HPDE6-E6E7 (cell line): Measurements from ENCODE around the gene RUNX1.
"Not testable (repeated sequence)": the region's sequence is repeated elsewhere in the genome, so short reads cannot be mapped to it uniquely, and the experiment has no call there.

Source experiments
- DNase-seq: peaks from one replicate; pipeline ENCODE4 v3.0.0; 2011; ENCODE audit warnings: missing footprints; ENCODE audit errors: extremely low spot score

RUNX1 gene

DNA sequence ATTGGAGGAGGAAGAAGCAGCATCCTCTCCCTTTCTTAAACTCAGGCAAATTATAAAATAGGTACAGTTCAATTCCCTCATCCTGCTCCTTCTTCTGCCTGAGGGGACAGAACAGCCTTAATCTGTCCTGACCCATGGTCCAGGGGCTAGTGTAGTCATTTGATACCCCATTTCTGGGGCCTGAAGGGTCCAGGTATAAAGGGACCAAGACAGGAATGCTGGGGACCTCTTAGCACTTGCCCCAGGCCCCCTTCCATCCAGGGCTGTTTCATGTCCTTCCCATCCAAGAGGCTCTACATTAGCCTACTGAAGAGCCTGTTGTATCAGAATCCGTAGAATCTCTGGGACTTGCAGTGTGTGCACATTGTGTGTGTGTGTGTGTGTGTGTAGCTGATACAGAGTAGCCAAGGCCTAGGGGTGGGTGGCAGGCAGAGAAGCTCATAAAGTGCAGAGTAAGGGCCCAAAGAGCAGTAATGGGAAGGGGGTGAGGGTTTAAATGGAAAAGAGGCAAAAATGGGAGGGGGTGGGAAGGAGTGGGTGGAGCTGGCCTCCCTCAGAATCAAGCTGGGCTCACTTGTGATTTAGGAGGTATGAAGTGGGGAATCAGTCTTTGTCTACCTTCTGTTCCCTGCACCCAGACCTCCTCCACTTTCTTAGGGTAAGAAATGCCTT lies 32.4 kb downstream of the RUNX1 start:
- no peak for DNase-seq

DNA sequence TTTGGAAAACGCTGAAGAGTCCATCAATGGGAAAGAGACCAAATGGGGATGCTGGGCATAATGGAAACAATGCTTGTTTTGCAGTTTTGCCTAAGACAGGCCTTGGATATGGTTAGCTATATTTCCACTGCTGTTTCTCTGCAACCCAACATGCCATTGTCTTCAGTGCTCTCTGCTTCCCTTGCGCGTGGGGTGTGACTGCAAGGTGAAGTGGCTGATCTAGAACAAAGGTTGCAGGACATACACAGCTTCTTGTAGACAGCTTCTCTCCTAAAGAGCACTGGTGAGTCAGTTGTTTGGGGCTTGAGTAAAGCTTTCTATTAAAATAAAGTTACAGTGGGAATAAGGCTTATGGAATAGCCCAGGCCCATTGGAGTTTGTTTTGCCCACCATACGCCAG lies 33.0 kb downstream of the RUNX1 start:
- no peak for DNase-seq

DNA sequence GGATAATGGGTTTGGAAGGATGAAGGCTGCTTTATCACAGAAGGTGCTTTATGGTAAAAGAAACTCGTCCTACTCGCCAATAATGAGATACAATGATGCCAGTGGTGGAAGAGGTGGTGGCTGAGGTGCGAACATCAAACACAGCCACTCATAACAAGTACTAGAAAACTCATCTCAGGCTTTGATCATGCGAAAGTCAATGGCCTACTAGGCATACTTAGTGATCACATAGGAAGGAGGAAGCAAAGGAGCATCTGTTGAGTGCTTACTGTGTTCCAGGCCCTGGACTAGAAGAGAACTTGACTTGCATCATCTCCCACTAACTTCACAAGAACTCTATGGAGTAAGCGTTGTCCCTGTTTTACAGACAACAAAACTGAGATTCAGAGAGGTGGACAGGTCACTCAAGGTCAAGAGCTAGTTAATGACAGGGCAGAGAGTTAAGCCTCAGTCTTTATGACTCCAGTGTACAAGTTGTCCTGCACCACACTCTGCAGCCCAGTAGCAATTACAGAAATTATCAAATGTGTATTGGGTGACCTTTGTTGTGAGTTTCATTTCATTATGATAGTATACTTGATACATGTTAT lies 33.6 kb downstream of the RUNX1 start:
- no peak for DNase-seq

DNA sequence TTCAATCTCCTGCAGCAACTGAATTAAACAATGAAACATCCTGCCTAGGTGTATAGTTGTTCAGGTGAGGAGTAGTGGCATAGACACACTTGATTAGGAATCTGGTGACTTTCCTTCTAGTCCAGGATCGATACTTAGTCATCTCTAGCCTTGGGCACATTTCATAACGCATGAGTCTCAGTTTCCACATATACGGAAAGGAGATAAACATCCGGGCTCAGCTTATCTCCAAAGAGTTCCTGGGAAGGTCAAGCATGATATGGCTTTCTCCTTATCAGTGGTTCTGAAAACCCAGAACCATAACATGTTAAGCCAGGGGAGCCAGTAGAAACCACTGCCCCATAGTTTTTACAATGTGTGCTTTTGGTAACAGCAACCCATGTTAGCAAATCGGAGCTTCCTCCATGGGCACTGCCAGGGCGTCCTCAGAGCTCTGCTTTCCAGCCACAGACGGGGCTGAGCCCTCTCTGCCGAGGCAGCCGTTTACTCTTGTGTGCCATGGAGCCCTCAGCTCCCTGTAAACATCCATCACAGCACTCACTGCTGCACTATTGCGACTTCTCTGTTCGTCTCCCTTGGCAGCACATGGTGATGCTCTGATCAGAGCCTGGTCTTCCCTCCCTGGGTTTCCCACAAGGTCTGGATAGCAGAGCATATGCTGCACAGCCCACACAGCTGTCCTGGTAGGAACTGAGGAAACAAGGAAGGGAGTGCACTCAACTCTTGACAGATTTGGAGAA lies 34.6 kb downstream of the RUNX1 start:
- DNase-seq = no peak

DNA sequence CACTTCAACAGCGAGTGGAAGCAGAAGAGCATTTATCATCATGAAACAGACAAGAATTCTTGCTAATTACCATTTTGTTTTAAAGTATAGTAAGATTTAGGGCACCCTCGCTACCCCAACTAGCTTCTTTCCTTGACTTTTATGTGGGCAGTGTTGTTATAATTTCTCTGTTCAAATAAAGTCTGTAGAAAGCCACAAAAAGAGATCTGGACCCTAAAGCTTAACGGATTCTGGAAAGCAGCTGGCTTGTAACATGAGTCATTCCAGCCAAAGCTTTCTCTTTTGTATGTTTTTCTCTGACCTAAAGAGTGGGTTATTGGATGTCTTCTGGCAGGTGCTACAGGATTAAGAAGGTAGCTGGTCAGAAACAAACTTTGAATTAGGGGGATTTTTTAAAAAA lies 37.4 kb downstream of the RUNX1 start:
- DNase-seq = no peak

DNA sequence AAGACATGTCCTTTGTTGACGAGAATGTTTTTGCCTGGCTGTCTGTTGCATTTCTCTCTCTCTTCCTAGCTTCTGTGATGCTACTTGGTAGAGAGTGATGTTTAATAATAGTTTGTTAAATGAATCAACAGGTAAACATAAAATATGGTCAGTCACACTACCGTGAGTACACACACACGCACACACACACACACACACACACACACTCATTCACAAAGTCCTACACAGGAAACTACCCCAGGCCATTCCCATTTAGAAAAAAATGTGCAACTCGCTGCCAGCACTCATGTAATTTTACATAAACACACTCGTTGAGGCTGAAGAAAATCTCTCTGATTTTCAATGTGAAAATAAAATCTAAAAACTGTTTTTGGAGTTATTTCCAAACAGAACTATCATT lies 38.7 kb downstream of the RUNX1 start:
- no peak for DNase-seq

DNA sequence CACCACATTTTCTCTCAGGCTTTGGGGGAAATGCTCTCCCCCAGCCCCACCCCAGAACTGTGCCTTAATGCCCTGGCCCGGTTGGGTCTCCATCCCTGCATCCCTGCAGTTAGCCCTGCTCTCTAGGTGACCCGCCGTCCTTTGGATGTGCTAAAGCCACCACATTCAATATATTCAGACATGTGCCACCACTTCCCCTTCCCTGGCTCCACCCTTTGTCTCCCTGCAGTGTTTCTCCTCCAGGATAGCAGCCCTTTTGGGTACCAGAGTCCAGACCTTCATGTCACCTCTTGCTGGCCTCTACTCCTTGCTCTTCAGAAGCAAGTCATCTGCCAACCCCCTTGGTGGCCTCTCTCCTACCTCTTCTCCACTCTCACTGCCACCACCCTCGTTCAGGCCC lies 41.8 kb downstream of the RUNX1 start:
- DNase-seq = no peak

DNA sequence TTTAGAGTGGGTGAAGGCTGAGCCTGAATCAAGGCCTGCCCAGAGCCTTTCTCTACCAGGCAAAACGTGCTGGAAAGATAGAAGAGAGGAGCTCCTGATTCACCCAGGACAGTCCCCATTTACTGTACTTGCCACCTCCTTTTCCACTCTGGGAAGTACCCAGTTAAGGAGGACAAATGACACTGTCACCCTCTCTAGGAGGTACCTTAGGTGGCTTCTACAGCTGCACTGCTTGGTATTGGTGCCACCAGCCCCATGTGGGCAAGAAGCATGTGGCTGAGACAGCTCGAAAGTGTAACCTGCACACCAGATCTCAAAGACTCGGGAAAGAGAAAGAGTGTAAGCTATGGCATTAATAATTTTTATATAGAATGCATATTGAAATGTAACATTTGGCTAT lies 42.3 kb downstream of the RUNX1 start:
- DNase-seq = no peak

DNA sequence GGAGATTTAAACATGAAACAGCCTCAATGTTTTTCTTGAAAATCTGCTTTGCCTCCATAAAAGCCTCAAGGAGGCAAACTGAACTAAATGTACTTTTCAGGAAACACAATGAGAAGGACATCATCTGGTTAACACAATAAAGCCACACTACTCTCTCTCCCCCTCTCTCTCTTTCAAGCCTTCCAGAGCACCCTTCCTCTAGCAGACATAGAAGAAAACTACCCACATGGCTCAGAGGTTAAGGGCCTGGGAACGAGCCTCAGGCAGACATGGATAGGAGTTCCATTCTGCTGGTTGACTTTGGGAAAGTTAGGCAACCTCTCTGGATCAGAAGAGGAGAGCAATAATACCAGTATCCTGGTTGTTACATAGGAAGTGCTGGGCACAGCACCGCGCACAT lies 42.9 kb downstream of the RUNX1 start:
- no peak for DNase-seq

DNA sequence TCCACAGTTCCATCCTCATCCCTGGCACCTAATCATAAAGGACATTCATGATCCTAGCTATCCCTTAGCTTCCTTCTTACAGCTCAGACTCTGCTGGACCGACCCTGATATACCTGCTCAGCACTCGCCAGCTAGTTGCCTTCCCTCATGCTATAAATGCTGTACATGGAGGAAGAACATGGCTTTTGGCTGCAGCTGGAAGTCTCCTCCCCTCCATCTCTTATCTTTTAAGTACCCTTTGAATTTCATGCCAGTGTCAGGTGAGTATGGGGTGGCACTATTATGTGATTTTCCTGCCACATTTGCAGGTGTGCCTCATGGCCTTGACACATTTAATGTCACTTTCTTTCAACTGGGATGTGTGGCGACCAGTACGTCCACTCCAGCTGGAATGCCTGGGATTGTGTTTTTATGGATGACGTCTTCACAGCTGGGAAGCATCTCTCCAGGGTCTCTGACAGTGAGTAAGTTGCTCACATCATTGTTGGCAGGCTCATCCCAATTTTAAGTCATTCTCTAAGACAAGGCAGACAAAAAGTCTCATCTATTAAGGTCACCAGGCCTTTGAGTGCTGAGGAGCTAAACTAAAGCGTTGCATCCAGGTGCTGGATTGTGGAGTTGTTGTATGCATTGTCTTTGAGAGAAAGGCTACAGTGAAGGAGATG lies 43.4 kb downstream of the RUNX1 start:
- no peak for DNase-seq

DNA sequence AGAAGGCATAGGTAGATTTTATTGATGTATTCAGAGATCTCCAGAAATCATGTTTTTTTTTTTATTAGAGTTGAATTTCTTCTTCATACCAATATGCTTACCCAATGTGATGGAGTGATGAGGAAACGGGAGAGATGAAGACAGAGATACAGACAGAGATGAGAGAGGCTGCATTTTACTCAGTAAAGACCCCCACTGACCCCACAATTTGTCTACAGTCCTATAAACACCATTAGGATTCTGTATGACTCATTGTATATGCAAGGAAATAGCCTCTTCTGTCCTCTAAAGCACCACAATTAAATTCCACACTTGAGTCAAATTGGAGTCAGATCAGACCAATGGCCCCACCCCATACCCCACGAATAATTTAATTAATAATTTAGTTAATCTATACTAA lies 44.0 kb downstream of the RUNX1 start:
- DNase-seq = no peak

DNA sequence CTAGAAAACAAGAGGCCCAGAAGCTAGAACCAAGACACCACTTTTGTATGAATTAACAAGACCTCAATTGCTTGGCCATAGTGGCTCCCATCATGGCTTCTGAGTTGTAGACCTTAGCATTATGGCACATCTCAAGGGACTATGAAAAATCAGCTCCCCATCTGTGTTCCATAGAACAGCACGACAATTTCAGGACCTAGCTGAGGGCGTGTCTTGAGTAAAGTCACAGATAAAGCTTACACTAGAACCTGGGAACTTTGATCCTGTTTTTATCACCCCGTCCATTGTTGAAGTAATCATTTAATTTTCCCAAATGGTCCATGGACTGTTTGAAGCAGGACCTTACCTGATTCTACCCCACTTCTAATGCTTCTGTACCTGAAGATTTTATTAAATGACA lies 44.8 kb downstream of the RUNX1 start:
- DNase-seq = no peak

DNA sequence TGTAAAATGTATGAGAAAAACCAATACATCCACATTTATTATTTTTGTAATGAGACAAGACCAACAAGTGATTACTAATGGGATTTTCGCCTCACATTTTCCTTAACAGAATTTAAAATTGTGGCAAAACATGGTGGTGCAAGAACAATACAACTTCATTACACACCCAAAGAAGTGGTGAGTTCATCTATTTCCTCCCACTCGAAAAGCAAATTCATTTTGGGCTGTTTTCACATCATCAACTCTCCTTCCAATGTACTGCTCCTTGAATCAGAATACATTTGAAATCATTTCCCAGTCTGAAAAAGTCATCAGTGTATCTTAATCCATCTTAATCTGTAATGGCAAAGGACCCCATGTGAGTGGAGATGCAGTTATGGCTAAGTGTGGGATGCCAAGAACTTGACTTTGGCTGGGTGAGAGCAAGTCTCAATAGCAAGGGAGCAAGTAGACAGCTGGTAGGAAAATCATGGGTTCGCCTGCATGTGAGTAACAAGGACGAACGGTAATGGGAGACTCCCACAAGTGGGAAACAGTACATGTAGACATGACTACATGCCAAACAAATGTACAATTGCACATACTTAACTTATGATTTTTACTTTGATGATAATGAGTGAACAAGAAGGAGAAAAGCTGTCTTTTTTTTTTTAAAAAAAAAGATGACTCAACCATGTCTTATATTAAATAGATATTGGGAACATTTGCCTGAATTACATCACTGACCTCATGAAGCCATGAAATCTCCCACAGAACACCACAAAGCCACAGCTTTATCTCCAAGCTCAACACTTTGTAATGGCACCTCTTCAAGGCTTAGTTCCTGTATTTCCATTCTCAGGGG lies 46.0 kb downstream of the RUNX1 start:
- DNase-seq = no peak

DNA sequence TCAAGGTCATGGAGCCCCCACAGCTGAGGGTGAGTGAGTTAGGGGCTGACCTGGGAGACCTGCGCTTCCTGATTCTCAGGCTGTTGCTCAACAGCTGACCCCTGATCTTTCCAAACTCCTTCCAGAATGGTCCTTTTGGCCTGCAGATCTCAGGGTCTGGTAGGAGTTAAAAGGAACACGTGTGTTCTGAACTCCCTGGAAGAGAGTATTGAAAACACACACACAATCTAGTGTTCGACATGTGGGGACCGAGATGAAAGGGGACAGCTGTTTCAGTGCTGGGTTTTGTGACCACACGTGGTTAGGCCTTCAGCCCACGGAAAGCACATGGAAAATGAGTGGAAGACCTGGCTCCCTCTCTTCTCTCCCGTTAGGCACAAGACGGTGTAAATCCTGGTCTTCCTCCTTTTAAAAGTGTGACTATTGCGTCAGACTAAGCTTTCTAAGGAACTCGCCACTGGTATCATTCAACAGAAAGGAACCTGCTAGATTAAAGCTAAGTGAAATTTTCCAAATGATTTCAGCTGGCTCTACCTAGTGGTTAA lies 49.6 kb downstream of the RUNX1 start:
- no peak for DNase-seq

DNA sequence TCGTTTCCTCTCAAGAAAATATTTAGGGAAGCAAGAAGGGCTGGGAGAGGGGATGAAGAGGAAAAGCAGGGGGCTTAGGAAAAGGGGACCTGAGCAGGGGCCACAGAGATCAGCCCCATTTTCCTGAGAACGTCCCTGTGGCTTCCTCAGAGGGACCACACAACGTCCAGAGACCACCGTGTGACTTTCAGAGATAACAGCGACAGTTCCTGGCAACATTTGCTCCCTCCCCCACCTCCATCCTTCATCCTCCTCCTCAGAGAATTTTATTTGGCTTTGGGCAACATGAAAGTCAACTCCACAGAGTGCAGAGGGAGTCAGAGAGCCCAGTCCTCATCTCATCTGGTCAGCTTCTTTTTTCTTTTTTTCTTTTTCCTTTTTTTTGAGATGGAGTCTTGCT lies 50.9 kb downstream of the RUNX1 start:
- no peak for DNase-seq

DNA sequence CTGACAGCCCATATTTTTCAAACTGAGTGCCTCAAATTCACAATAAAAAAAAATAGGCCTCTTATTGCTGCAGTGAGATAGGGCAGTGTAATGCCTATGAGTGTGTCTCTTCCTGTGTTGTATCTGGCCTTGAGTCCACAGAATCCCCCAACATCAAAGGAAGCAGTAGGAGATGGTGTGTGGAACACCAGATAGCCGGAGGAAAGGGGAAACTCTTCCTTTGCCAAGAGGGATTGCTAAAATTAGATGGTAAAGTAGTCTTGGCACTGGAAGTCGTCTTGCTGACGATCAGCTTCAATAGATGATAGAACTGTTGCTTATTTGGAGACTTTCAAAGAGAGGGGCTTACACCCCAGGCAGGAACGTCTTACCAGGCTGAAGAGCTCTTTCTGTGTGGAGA lies 51.8 kb downstream of the RUNX1 start:
- DNase-seq = no peak

DNA sequence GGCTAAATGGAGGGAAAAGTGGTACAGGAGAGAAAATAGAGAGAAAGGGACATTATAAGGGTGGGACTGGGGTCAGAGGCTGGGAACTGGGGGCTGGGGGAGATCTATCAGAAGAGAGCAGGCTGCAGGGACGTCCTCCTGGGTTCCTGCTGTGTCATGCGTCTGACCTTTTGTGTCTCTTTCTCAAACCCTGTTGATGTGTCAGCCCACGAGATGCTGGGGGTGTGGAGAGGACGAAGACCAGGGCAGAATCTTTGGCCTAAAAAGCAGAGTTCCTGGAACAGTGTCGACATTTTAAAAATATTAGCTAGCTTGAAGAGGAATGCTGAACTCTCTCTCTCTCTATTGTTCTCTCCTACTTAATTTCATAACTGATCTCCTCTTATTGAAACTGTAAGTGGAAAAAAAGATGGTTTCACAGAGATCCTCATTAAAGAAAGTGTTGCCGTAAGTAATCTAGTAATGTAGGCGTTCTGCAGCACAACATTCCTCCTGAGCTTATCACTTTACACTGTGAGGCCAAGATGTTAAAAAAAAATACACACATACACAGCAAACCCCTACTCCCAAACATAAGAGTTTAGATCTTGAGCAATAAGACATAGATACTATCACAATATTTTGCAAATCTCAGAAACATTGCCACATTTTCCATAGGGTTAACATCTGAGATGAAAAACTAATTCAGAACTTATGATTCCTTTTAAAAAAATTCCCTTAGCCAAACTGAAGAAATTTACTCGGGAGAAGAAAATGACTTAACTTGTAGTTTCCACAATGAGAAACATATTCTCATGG lies 52.6 kb downstream of the RUNX1 start:
- DNase-seq = no peak

DNA sequence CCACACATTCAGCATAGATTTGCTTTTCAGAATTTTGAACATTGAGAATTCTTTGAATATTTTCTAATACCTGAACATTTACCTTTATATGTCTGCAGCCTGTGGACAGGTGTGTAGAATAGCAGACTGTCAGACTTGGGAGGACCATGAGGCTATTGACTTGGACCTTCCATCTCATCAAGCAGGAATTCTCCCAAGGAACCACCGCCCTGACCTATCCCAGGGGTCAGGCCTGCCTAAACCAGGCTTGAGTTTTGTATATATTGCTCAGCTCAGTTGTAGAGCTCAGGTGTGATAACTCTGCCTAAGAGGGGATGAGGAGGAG lies 53.2 kb downstream of the RUNX1 start:
- DNase-seq = no peak

DNA sequence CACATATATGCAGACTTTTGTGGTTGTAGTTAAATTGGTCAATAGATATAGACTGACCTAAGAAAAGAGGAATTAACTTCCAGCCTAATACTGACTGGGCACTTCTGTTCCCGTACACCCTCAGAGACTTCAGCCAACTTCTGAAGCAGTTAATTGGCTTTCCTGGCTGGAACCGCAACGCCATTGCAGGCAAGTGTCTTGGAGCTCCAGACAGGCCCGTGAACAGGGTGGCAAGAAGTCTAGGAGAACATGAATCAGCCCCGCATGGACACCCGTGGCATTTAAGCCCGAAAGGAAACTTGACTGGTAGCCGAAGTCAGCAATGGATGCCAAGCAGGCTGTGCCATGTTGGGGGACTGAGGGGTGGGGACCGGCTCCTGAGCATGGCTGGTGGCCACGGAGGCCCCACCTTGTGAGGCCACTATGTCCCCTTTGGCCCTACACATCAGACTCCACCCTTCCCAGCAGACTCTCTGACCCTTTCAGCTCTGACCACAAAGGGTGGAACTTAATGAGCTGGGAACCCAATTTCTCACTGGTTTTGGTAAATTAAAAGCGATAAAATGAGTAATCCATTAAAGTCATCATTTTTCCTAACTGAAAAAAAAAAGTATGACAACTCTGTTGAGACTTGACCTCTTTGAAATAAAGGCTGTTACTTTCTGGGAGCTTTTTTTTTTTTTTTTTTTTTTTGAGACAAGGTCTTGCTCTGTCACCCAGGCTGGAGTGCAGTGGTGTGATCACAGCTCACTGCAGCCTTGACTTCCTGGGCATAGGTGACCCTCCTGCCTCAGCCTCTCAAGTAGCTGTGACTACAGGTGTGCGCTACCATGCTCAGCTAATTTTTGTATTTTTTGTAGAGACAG lies 54.1 kb downstream of the RUNX1 start:
- DNase-seq = no peak

DNA sequence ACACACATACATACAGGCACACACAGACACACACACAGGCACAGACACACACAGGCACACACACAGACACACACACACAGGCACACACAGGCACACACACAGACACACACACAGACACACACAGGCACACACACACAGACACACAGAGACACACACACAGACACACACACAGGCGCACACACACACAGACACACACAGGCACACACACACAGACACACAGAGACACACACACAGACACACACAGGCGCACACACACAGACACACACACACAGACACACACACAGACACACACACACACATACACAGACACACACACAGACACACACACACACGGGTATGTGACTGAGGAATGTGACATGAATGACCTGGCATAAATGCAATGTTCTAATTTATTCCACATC lies 55.6 kb downstream of the RUNX1 start:
- DNase-seq = not testable (repeated sequence)
